Activated CD4-positive, alpha-beta T cell treated with anti-CD3 and anti-CD28 coated beads for 4 hours (primary cell): ENCODE results near the gene GLB1L2.
A peak's percentile ranks its signal among the peaks of the same experiment; 100 is the strongest.

ENCODE experiments used
- DNase-seq, 2 donors: peaks; one replicate each; pipeline ENCODE4 v3.0.0-alpha.2; 2020

Gene GLB1L2

GRCh38 chr11:134407321-134407828 is 75.6 kb downstream of the GLB1L2 start:
- no peak for DNase-seq

GRCh38 chr11:134407923-134408322 is 76.1 kb downstream of the GLB1L2 start:
- no peak for DNase-seq

- DNase-seq = no peak
Observed at GRCh38 chr11:134409552-134410429, 78.0 kb downstream of the GLB1L2 start.

GRCh38 chr11:134410766-134411165 is 79.0 kb downstream of the GLB1L2 start:
- DNase-seq = no peak

GRCh38 chr11:134412203-134413042 is 80.6 kb downstream of the GLB1L2 start, which contains the start of gene B3GAT1:
TSS of gene B3GAT1 (minus strand) at chr11:134412242. CDS start at chr11:134387659, 24,583 bp downstream.
- peak; percentile 14 to 30 for DNase-seq

GRCh38 chr11:134413043-134413825 is 81.4 kb downstream of the GLB1L2 start:
- DNase-seq = no peak

GRCh38 chr11:134413826-134414731 is 82.3 kb downstream of the GLB1L2 start:
- no peak for DNase-seq

GRCh38 chr11:134414766-134415765 is 83.3 kb downstream of the GLB1L2 start:
- DNase-seq = no peak

- no peak for DNase-seq
Observed at GRCh38 chr11:134416726-134417125, 84.9 kb downstream of the GLB1L2 start.

- DNase-seq = no peak
Observed at GRCh38 chr11:134417871-134418840, 86.4 kb downstream of the GLB1L2 start.

- DNase-seq = no peak
Observed at GRCh38 chr11:134423106-134423505, 91.3 kb downstream of the GLB1L2 start.

GRCh38 chr11:134425413-134425812 is 93.6 kb downstream of the GLB1L2 start:
- no peak for DNase-seq
